ENCODE results near the gene RAD51B.
A peak's percentile ranks its signal among the peaks of the same experiment; 100 is the strongest.

Gene RAD51B

GRCh38 chr14:68229423-68230100 lies 410.0 kb downstream of the RAD51B start:
- DNase-seq (ENCODE audit: low read depth in 2 of 3, low spot score in 2 of 3): no peak

- DNase-seq (ENCODE audit: low read depth in 2 of 3, low spot score in 2 of 3): no peak
Observed at GRCh38 chr14:68230202-68230949, 410.8 kb downstream of the RAD51B start.

GRCh38 chr14:68230950-68231717 lies 411.6 kb downstream of the RAD51B start:
- DNase-seq (ENCODE audit: low read depth in 2 of 3, low spot score in 2 of 3): no peak

- no peak for DNase-seq (ENCODE audit: low read depth in 2 of 3, low spot score in 2 of 3)
Observed at GRCh38 chr14:68231898-68232297, 412.3 kb downstream of the RAD51B start.

- DNase-seq (ENCODE audit: low read depth in 2 of 3, low spot score in 2 of 3): peak in 1 of 3 experiments; percentile 8
Observed at GRCh38 chr14:68232300-68233055, 412.9 kb downstream of the RAD51B start.

- DNase-seq (ENCODE audit: low read depth in 2 of 3, low spot score in 2 of 3): no peak
Observed at GRCh38 chr14:68233101-68233784, 413.7 kb downstream of the RAD51B start.

- DNase-seq (ENCODE audit: low read depth in 2 of 3, low spot score in 2 of 3): no peak
Observed at GRCh38 chr14:68234101-68234905, 414.7 kb downstream of the RAD51B start.

- DNase-seq (ENCODE audit: low read depth in 2 of 3, low spot score in 2 of 3): no peak
Observed at GRCh38 chr14:68235011-68235410, 415.4 kb downstream of the RAD51B start.

- DNase-seq (ENCODE audit: low read depth in 2 of 3, low spot score in 2 of 3): no peak
Observed at GRCh38 chr14:68236582-68237458, 417.2 kb downstream of the RAD51B start.

GRCh38 chr14:68238551-68238950 lies 419.0 kb downstream of the RAD51B start:
- DNase-seq (ENCODE audit: low read depth in 2 of 3, low spot score in 2 of 3): no peak

- DNase-seq (ENCODE audit: low read depth in 2 of 3, low spot score in 2 of 3): no peak
Observed at GRCh38 chr14:68238976-68239375, 419.4 kb downstream of the RAD51B start.

GRCh38 chr14:68239988-68240771 lies 420.6 kb downstream of the RAD51B start:
- DNase-seq (ENCODE audit: low read depth in 2 of 3, low spot score in 2 of 3): no peak

GRCh38 chr14:68241862-68242487 lies 422.4 kb downstream of the RAD51B start:
- DNase-seq (ENCODE audit: low read depth in 2 of 3, low spot score in 2 of 3): no peak

GRCh38 chr14:68243450-68244010 lies 424.0 kb downstream of the RAD51B start:
- DNase-seq (ENCODE audit: low read depth in 2 of 3, low spot score in 2 of 3): no peak

- DNase-seq (ENCODE audit: low read depth in 2 of 3, low spot score in 2 of 3): no peak
Observed at GRCh38 chr14:68244262-68244980, 424.8 kb downstream of the RAD51B start.

Measured in activated CD8-positive, alpha-beta memory T cell treated with anti-CD3 and anti-CD28 coated beads for 48 hours (primary cell).